ENCODE data around the gene PSMB7.

Gene PSMB7

GRCh38 chr9:124376329-124376728 is 38.9 kb downstream of the PSMB7 start:
- Histone ChIP-seq H4K8ac (ENCODE audit: low read length) (no peak overlapping the region), H3K4me1 (ENCODE audit: control insufficient read depth, insufficient read depth, low read depth, low read length) (peaks cover 3% of the 10 kb centered on the region), H3K9me3 (ENCODE audit: control insufficient read depth, low read length) (no peaks in the 10 kb centered on the region), H2AFZ (ENCODE audit: low read depth, low read length) (no peak overlapping the region), H4K91ac (ENCODE audit: low read length) (no peak overlapping the region), H3K4ac (ENCODE audit: low read depth in 1 of 2, low read length in 2 of 2) (no peak overlapping the region), H3K14ac (ENCODE audit: low read length in 2 of 2) (no peak overlapping the region), H2AK5ac (ENCODE audit: low read length, severe bottlenecking) (no peak overlapping the region), H3K27me3 (ENCODE audit: control insufficient read depth in 1 of 2, insufficient read depth in 1 of 2, low read length in 2 of 2) (no peaks in the 10 kb centered on the region), H3K4me3 (ENCODE audit: insufficient read depth in 1 of 2, low read depth in 1 of 2, low read length in 2 of 2) (no peak overlapping the region), H3K4me2 (ENCODE audit: low read length, poor library complexity, severe bottlenecking) (no peak overlapping the region), H3K36me3 (ENCODE audit: control insufficient read depth in 1 of 2, insufficient read depth in 2 of 2, low read depth in 1 of 2, low read length in 2 of 2) (peaks cover 11 to 47% of the 10 kb centered on the region in 2 experiments), H3K23ac (ENCODE audit: low read length in 2 of 2) (no peak overlapping the region), H3K9ac (ENCODE audit: low read length) (no peak overlapping the region), H3K79me1 (replicated peaks; ENCODE audit: low read length, poor library complexity, severe bottlenecking) (peaks cover 33% of the 10 kb centered on the region), H3K27ac (ENCODE audit: low read length, poor library complexity, severe bottlenecking) (no peak overlapping the region), H2BK15ac (ENCODE audit: low read depth, poor library complexity, severe bottlenecking) (no peak overlapping the region), H2BK12ac (ENCODE audit: low read length in 2 of 2) (no peak overlapping the region), H2BK120ac (ENCODE audit: low read depth, low read length) (no peak overlapping the region), H3K18ac (ENCODE audit: low read depth in 1 of 2, low read length in 2 of 2) (no peak overlapping the region), H2BK5ac (ENCODE audit: low read depth, low read length, poor library complexity, severe bottlenecking) (no peak overlapping the region)
- 100% methylated on average over 1 of the region's 1 CpG for WGBS
- no peak for DNase-seq

GRCh38 chr9:124375726-124376125 is 39.5 kb downstream of the PSMB7 start:
- H2AK5ac ChIP-seq (ENCODE audit: low read length, severe bottlenecking): no peak overlapping the region
- WGBS: 97% methylated on average over 8 of the region's 9 CpGs

GRCh38 chr9:124373851-124374250 is 41.4 kb downstream of the PSMB7 start:
- H3K4me3 ChIP-seq (ENCODE audit: insufficient read depth in 1 of 2, low read depth in 1 of 2, low read length in 2 of 2): no peak overlapping the region
- no peak overlapping the region for H3K18ac ChIP-seq (ENCODE audit: low read depth in 1 of 2, low read length in 2 of 2)
- H3K79me1 ChIP-seq (replicated peaks; ENCODE audit: low read length, poor library complexity, severe bottlenecking): peaks cover 26% of the 10 kb centered on the region
- no peak overlapping the region for H4K8ac ChIP-seq (ENCODE audit: low read length)
- H2AK5ac ChIP-seq (ENCODE audit: low read length, severe bottlenecking): no peak overlapping the region
- no peak overlapping the region for H2BK120ac ChIP-seq (ENCODE audit: low read depth, low read length)
- no peak overlapping the region for H3K27ac ChIP-seq (ENCODE audit: low read length, poor library complexity, severe bottlenecking)
- no peak overlapping the region for H3K4me2 ChIP-seq (ENCODE audit: low read length, poor library complexity, severe bottlenecking)
- H3K4ac ChIP-seq (ENCODE audit: low read depth in 1 of 2, low read length in 2 of 2): no peak overlapping the region
- no peak overlapping the region for H3K14ac ChIP-seq (ENCODE audit: low read length in 2 of 2)
- no peaks in the 10 kb centered on the region for H3K27me3 ChIP-seq (ENCODE audit: control insufficient read depth in 1 of 2, insufficient read depth in 1 of 2, low read length in 2 of 2)
- no peak overlapping the region for H4K91ac ChIP-seq (ENCODE audit: low read length)
- WGBS: no CpG with 5 or more reads among the region's 1 CpG
- H3K9ac ChIP-seq (ENCODE audit: low read length): no peak overlapping the region
- peaks cover 7 to 29% of the 10 kb centered on the region in 2 experiments for H3K36me3 ChIP-seq (ENCODE audit: control insufficient read depth in 1 of 2, insufficient read depth in 2 of 2, low read depth in 1 of 2, low read length in 2 of 2)
- H3K9me3 ChIP-seq (ENCODE audit: control insufficient read depth, low read length): no peaks in the 10 kb centered on the region
- H3K4me1 ChIP-seq (ENCODE audit: control insufficient read depth, insufficient read depth, low read depth, low read length): peaks cover 2% of the 10 kb centered on the region
- no peak overlapping the region for H2AFZ ChIP-seq (ENCODE audit: low read depth, low read length)
- H3K23ac ChIP-seq (ENCODE audit: low read length in 2 of 2): no peak overlapping the region
- no peak overlapping the region for H2BK15ac ChIP-seq (ENCODE audit: low read depth, poor library complexity, severe bottlenecking)
- no peak overlapping the region for H2BK12ac ChIP-seq (ENCODE audit: low read length in 2 of 2)
- DNase-seq: no peak
- H2BK5ac ChIP-seq (ENCODE audit: low read depth, low read length, poor library complexity, severe bottlenecking): no peak overlapping the region

More at GRCh38 chr9:124375726-124376125, 39.5 kb downstream of the PSMB7 start:
- H3K36me3 ChIP-seq (ENCODE audit: control insufficient read depth in 1 of 2, insufficient read depth in 2 of 2, low read depth in 1 of 2, low read length in 2 of 2): peaks cover 11 to 42% of the 10 kb centered on the region in 2 experiments
- no peaks in the 10 kb centered on the region for H3K27me3 ChIP-seq (ENCODE audit: control insufficient read depth in 1 of 2, insufficient read depth in 1 of 2, low read length in 2 of 2)
- no peak overlapping the region for H3K18ac ChIP-seq (ENCODE audit: low read depth in 1 of 2, low read length in 2 of 2)
- H2BK12ac ChIP-seq (ENCODE audit: low read length in 2 of 2): no peak overlapping the region
- no peak overlapping the region for H3K4me3 ChIP-seq (ENCODE audit: insufficient read depth in 1 of 2, low read depth in 1 of 2, low read length in 2 of 2)
- peaks cover 2% of the 10 kb centered on the region for H3K4me1 ChIP-seq (ENCODE audit: control insufficient read depth, insufficient read depth, low read depth, low read length)
- H4K8ac ChIP-seq (ENCODE audit: low read length): no peak overlapping the region
- H2BK120ac ChIP-seq (ENCODE audit: low read depth, low read length): no peak overlapping the region
- no peak overlapping the region for H3K23ac ChIP-seq (ENCODE audit: low read length in 2 of 2)
- no peak overlapping the region for H3K4me2 ChIP-seq (ENCODE audit: low read length, poor library complexity, severe bottlenecking)
- no peaks in the 10 kb centered on the region for H3K9me3 ChIP-seq (ENCODE audit: control insufficient read depth, low read length)
- no peak overlapping the region for H3K4ac ChIP-seq (ENCODE audit: low read depth in 1 of 2, low read length in 2 of 2)
- H2BK5ac ChIP-seq (ENCODE audit: low read depth, low read length, poor library complexity, severe bottlenecking): no peak overlapping the region
- no peak overlapping the region for H3K9ac ChIP-seq (ENCODE audit: low read length)
- H3K79me1 ChIP-seq (replicated peaks; ENCODE audit: low read length, poor library complexity, severe bottlenecking): peaks cover 34% of the 10 kb centered on the region
- H3K27ac ChIP-seq (ENCODE audit: low read length, poor library complexity, severe bottlenecking): no peak overlapping the region
- no peak overlapping the region for H2BK15ac ChIP-seq (ENCODE audit: low read depth, poor library complexity, severe bottlenecking)
- H2AFZ ChIP-seq (ENCODE audit: low read depth, low read length): no peak overlapping the region
- H4K91ac ChIP-seq (ENCODE audit: low read length): no peak overlapping the region
- DNase-seq: no peak
- no peak overlapping the region for H3K14ac ChIP-seq (ENCODE audit: low read length in 2 of 2)

GRCh38 chr9:124373386-124373785 is 41.9 kb downstream of the PSMB7 start:
- Histone ChIP-seq H3K23ac (ENCODE audit: low read length in 2 of 2) (no peak overlapping the region), H3K4me3 (ENCODE audit: insufficient read depth in 1 of 2, low read depth in 1 of 2, low read length in 2 of 2) (no peak overlapping the region), H3K79me1 (replicated peaks; ENCODE audit: low read length, poor library complexity, severe bottlenecking) (peaks cover 25% of the 10 kb centered on the region), H4K91ac (ENCODE audit: low read length) (no peak overlapping the region), H3K9ac (ENCODE audit: low read length) (no peak overlapping the region), H2BK5ac (ENCODE audit: low read depth, low read length, poor library complexity, severe bottlenecking) (no peak overlapping the region), H3K27me3 (ENCODE audit: control insufficient read depth in 1 of 2, insufficient read depth in 1 of 2, low read length in 2 of 2) (no peaks in the 10 kb centered on the region), H3K18ac (ENCODE audit: low read depth in 1 of 2, low read length in 2 of 2) (no peak overlapping the region), H3K27ac (ENCODE audit: low read length, poor library complexity, severe bottlenecking) (no peak overlapping the region), H3K4ac (ENCODE audit: low read depth in 1 of 2, low read length in 2 of 2) (no peak overlapping the region), H3K36me3 (ENCODE audit: control insufficient read depth in 1 of 2, insufficient read depth in 2 of 2, low read depth in 1 of 2, low read length in 2 of 2) (peaks cover 7 to 29% of the 10 kb centered on the region in 2 experiments), H3K4me1 (ENCODE audit: control insufficient read depth, insufficient read depth, low read depth, low read length) (peaks cover 1% of the 10 kb centered on the region), H2BK120ac (ENCODE audit: low read depth, low read length) (no peak overlapping the region), H3K14ac (ENCODE audit: low read length in 2 of 2) (no peak overlapping the region), H3K9me3 (ENCODE audit: control insufficient read depth, low read length) (no peaks in the 10 kb centered on the region), H2BK12ac (ENCODE audit: low read length in 2 of 2) (no peak overlapping the region), H3K4me2 (ENCODE audit: low read length, poor library complexity, severe bottlenecking) (no peak overlapping the region), H4K8ac (ENCODE audit: low read length) (no peak overlapping the region), H2AK5ac (ENCODE audit: low read length, severe bottlenecking) (no peak overlapping the region), H2BK15ac (ENCODE audit: low read depth, poor library complexity, severe bottlenecking) (no peak overlapping the region), H2AFZ (ENCODE audit: low read depth, low read length) (no peak overlapping the region)
- WGBS: 92% methylated on average over 4 of the region's 4 CpGs
- no peak for DNase-seq

All from mesenchymal stem cell (in vitro differentiated cells and primary cell).